NCI-H187 (cell line): ENCODE data around the gene SIK2.
A peak's percentile ranks its signal among the peaks of the same experiment; 100 is the strongest.

Experiments used
- DNase-seq, 2 experiments: peaks; one replicate each; lab custom pipeline; 2025; lab: John Stamatoyannopoulos, UW

SIK2 gene

GRCh38 chr11:111658493-111658892, 56.2 kb downstream of the SIK2 start:
- peak in 1 of 2 experiments; percentile 3 for DNase-seq

- no peak for DNase-seq
Measured at GRCh38 chr11:111659201-111660115, 57.2 kb downstream of the SIK2 start.

DNA sequence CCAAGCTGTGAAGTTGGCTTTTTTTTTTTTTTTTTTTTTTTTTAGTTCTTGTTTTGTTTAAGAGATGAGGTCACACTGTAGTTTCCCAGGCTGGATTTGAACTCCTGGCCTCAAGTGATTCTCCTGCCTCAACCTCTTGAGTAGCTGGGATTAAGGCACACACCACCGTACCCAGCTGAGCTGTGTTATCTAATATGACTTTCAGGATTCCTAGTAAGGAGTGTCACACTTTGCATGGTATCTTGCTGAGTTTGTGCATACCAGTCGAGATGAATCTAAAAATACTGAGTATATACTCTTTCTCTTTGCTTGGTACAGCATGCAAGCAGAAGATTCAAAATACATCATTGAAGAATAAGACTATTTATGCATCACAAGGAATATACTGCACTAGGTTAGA, 58.6 kb downstream of the SIK2 start:
- DNase-seq, result no peak

DNA sequence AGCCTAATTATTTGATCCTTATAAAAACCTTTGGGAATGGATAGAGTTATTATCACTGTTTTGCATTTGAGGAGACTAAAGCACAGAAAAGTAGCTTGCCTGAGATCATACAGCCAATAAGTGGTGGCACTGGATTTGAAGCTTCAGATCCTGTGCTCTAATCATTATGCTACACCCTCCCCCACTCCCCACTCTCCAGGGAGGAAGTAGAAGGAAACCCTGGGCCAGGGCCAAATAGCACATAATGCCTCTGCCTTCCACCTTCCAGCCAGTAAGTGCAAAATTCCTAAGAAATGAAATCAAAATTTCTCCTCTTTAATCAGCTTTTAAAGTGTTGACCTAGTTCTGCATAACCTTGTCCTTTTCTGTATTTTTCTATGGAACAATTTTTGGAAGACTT, 61.6 kb downstream of the SIK2 start:
- DNase-seq, result no peak

DNA sequence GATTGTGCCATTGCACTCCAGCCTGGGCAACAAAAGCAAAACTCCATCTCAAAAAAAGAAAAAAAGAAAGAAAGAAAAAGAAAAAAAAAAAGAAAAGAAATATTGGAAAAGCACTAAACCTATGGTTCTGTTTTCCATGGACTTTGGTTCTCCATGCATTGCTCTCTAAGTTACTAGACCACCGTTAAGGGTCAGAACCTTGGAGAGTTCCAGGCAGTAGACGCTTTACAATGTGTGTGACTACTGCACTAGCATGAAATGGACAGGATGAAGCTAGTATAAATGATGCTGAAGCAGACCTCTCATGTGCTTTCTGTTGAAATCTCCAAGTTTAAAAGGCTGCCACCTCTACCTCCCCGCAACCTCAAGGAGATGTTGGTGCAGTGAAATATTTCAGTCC, 63.5 kb downstream of the SIK2 start:
- no peak for DNase-seq

GRCh38 chr11:111668980-111669379, 66.7 kb downstream of the SIK2 start:
- DNase-seq, result no peak

DNA sequence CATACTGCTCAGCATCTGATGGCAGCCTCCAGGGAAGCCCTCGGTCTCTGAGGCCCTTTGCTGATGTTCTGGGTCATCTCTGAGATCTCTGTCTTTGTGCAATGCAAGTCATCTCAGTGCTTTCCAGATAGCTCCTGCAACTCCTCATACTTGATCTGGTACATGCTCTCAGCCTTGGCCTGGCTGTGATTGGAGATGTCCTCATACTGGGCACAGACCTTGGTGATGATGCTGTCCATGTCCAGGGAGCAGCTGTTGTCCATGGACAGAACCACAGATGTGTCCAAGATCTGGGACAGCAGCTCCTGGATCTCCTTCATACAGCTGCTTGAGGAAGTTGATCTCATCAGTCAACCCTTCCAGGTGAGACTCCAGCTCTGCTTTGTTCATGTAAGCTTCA, 69.1 kb downstream of the SIK2 start:
- DNase-seq, result no peak

DNA sequence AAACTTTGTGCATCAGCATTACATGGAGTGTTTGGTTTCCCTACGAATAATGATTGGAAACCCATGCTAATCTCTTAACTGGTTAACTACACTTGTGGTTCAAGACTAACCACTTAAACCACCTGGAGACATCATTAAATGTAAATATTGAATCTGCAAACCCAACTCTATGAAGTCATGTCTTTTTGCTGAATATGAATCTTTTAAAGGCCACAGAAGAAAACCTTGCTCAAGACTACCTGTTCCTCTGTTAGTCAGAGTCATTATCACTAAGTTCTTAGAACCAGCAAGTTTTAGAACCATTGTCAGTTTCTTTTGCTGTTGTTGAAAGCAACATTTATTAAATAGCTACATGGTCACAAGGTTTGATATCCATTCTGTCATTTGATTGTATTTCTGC, 70.7 kb downstream of the SIK2 start:
- no peak for DNase-seq

DNA sequence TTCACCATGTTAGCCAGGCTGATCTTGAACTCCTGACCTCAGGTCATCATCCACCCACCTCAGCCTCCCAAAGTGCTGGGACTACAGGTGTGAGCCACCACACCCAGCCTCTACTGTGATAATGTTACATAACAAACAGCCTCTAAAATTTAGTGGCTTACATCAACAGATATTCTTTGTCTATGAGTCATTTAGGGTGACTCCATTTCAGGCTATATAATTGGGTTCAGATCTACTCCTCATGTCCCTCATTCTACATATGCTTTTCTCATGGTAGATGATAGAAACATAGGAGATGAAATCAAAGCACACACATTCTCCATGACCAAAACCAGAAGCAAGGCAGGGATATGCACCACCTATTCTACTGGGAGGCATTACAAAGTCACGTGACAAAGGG, 72.7 kb downstream of the SIK2 start:
- no peak for DNase-seq

DNA sequence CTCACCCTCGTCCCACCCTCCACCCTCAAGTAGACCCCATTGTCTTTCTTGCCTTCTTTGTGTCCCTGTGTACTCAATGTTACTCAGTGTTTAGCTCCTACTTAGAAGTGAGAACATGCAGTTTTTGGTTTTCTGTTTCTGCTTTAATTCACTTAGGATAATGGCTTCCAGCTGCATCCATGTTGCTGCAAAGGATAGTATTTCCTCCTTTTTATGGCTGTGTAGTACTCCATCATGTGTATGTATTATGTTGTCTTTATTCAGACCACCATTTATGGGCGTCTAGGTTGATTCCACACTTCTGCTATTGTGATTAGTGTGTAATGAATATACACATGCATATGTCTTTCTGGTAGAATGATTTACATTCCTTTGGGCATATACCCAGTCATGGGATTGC, 73.6 kb downstream of the SIK2 start:
- DNase-seq, result no peak

- no peak for DNase-seq
Measured at GRCh38 chr11:111676878-111677585, 74.8 kb downstream of the SIK2 start.

GRCh38 chr11:111680486-111681175, 78.4 kb downstream of the SIK2 start:
- no peak for DNase-seq

- no peak for DNase-seq
Measured at GRCh38 chr11:111683806-111684205, 81.6 kb downstream of the SIK2 start.

GRCh38 chr11:111684251-111684650, 82.0 kb downstream of the SIK2 start:
- no peak for DNase-seq

DNA sequence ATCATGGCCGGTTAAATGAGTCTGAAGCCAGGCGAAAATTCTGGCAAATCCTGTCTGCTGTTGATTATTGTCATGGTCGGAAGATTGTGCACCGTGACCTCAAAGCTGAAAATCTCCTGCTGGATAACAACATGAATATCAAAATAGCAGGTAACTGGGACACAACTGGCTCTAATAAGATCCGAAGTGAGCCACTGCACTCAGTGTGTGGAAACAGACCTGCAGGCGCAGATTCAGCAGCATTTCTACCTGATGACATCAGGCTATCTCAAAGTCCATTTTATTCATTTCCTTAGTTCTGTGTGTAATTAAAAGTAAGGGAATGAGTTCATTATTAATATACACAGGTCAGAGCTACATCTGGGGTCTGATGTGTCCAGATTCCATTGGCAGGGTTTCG, 85.8 kb downstream of the SIK2 start:
- no peak for DNase-seq

DNA sequence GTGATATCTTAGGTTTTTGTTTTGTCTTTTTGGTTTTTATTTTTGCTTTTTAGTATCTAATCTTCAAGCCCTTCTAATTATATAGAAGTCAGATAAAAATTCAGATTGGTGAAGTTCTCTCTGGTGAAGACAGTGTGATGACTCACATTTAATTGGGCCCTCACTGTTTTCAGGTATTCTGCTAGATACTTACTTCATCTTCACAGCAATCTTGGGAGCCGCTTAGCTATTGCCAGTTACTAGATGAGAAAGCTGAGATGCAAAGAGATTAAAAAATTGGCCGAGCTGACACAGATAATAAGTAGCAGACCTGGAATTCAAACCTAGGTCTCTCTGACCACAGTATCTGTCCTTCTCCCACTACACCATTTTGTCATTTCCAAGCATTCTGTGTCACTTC, 88.9 kb downstream of the SIK2 start:
- no peak for DNase-seq

- no peak for DNase-seq
Measured at GRCh38 chr11:111691741-111692140, 89.5 kb downstream of the SIK2 start.

GRCh38 chr11:111693224-111693937, 91.1 kb downstream of the SIK2 start:
- no peak for DNase-seq

DNA sequence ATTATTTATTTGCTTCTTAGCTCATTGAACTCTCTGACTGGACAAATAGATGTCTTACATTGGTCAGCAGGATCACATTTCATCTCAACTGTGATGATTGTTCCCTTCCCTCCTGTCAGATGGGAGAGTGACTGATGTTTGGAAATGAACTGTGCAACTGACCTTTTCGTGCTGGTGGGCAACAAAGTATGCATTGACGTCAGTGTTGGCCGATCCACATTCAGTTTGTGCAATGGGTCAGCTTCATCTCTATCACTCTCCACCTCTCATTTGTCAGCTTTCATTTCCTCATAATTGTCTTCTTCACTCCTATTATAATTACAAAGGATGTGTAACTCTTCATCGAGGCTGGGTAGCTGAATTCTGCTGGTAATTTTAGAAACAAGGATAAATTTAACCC, 92.6 kb downstream of the SIK2 start:
- no peak for DNase-seq

DNA sequence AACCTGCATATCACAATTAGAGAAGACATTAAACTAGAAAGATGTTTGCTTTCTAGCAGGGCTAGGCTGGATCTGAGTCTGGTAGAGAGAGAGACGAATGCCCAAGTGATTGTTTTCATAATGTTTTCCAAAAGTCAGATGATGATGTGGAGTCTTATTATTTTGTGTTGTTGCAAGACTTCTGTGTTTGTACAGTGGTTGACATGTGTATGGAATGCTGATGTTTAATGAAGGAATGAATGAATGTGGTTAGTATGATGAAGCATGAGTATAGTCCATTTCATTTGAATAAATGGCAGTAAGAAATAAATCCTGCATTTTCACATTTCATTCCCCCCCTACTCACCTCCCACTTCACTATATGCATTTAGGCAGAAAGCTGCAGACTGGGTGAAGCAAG, 94.3 kb downstream of the SIK2 start:
- no peak for DNase-seq

- no peak for DNase-seq
Measured at GRCh38 chr11:111697933-111698371, 95.7 kb downstream of the SIK2 start.
